ENCODE data around the gene OTOGL. TPM values are rescaled to one million over a fixed set of nuclear protein-coding genes. Genes with fewer than 3 reads are reported as not detected.

OTOGL gene
- total RNA-seq, 2 experiments from 2014 or later, result not detected

DNA sequence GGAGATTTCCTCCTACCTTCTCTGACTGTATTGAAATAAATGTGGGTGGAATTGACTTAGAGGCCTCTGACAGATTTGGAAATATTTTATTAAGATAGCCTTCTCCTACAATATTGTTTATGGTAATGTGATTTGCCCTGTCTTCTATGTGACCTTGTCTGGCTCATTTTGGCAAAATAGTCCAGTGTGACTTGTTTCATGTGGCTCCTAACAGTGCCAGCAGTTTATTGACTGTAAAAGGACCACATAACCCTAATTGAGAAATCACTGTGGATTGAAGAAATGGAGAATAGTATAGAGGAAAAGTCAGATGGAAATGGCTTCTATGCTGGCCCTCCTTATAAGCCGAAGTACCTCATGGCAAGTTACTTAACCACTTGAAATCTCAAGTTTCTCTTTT lies 173.8 kb downstream of the OTOGL start:
- no peak overlapping the region for H3K4me2 ChIP-seq (ENCODE audit: low read length)
- no peaks in the 10 kb centered on the region for H3K9me3 ChIP-seq (ENCODE audit: low read length)
- no peak overlapping the region for H2AFZ ChIP-seq (ENCODE audit: low read length)
- H3K9me2 ChIP-seq (ENCODE audit: insufficient read depth, low read length), result no peaks in the 10 kb centered on the region
- no peaks in the 10 kb centered on the region for H3K79me2 ChIP-seq (ENCODE audit: insufficient read depth, low read depth, low read length)
- no peak overlapping the region for H3K27ac ChIP-seq (ENCODE audit: low read depth, low read length, poor library complexity, severe bottlenecking)
- ChIA-PET CTCF (ENCODE audit: unreplicated experiment) (no interaction called here), POLR2A (no interaction called here)
- H3K4me1 ChIP-seq (ENCODE audit: insufficient read depth, low read length, poor library complexity, severe bottlenecking), result no peaks in the 10 kb centered on the region
- BruUV-seq (replicated peaks), result no TSS peak
- H3K36me3 ChIP-seq (ENCODE audit: insufficient read depth, low read length), result no peaks in the 10 kb centered on the region
- intact Hi-C loops (cut with micrococcal nuclease; ENCODE audit: unreplicated experiment), result loop anchor here (5.0 kb wide), 1 partner anchor 731 kb away; no protein-coding TSS in a partner anchor
- no peak for DNase-seq (ENCODE audit: low spot score)
- H3K4me3 ChIP-seq (ENCODE audit: low read depth, low read length, poor library complexity, severe bottlenecking), result no peak overlapping the region
- no peaks in the 10 kb centered on the region for H4K20me1 ChIP-seq (ENCODE audit: insufficient read depth, low read length)
- TF ChIP-seq, protein P1, sequence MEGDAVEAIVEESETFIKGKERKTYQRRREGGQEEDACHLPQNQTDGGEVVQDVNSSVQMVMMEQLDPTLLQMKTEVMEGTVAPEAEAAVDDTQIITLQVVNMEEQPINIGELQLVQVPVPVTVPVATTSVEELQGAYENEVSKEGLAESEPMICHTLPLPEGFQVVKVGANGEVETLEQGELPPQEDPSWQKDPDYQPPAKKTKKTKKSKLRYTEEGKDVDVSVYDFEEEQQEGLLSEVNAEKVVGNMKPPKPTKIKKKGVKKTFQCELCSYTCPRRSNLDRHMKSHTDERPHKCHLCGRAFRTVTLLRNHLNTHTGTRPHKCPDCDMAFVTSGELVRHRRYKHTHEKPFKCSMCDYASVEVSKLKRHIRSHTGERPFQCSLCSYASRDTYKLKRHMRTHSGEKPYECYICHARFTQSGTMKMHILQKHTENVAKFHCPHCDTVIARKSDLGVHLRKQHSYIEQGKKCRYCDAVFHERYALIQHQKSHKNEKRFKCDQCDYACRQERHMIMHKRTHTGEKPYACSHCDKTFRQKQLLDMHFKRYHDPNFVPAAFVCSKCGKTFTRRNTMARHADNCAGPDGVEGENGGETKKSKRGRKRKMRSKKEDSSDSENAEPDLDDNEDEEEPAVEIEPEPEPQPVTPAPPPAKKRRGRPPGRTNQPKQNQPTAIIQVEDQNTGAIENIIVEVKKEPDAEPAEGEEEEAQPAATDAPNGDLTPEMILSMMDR (conservative IDR thresholded peaks at IDR 0.05; ENCODE audit: low read length), result no peak
- no peak for TF ChIP-seq EZH2phosphoT487 (IDR thresholded peaks at IDR 0.05; ENCODE audit: borderline replicate concordance, low read depth, low read length)

DNA sequence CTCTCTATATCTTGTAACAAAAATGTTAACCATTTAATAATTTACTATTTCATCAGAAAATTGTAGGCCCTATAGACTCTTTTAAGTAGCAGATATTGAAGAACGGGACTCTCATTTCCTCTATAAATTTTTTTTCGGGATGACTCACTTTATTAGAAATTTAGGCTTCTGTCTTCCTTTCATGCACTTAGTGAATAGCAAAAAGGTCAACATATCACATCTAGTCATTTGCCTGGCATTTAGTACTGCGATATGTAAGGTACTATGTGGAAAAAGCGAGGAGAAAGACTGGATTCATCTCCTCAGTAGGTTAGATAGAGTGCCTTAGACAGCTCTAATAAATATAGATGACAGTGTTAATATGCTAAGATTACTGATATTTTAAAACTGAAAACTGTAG lies 178.4 kb downstream of the OTOGL start:
- no peak for DNase-seq (ENCODE audit: low spot score)
- no peaks in the 10 kb centered on the region for H3K9me2 ChIP-seq (ENCODE audit: insufficient read depth, low read length)
- no peaks in the 10 kb centered on the region for H4K20me1 ChIP-seq (ENCODE audit: insufficient read depth, low read length)
- H3K4me2 ChIP-seq (ENCODE audit: low read length), result no peak overlapping the region
- H3K79me2 ChIP-seq (ENCODE audit: insufficient read depth, low read depth, low read length), result no peaks in the 10 kb centered on the region
- H3K9me3 ChIP-seq (ENCODE audit: low read length), result no peaks in the 10 kb centered on the region
- H3K27ac ChIP-seq (ENCODE audit: low read depth, low read length, poor library complexity, severe bottlenecking), result no peak overlapping the region
- ChIA-PET CTCF (ENCODE audit: unreplicated experiment) (no interaction called here), POLR2A (interaction anchor here (1.2 kb wide), 1 partner anchor 19 kb away, joined by 4 read pairs; no protein-coding TSS in a partner anchor)
- no peaks in the 10 kb centered on the region for H3K36me3 ChIP-seq (ENCODE audit: insufficient read depth, low read length)
- TF ChIP-seq, protein P1 (conservative IDR thresholded peaks at IDR 0.05; ENCODE audit: low read length), result no peak
- no peak for TF ChIP-seq EZH2phosphoT487 (IDR thresholded peaks at IDR 0.05; ENCODE audit: borderline replicate concordance, low read depth, low read length)
- intact Hi-C loops (cut with micrococcal nuclease; ENCODE audit: unreplicated experiment), result no loop called here
- no peaks in the 10 kb centered on the region for H3K4me1 ChIP-seq (ENCODE audit: insufficient read depth, low read length, poor library complexity, severe bottlenecking)
- H2AFZ ChIP-seq (ENCODE audit: low read length), result no peak overlapping the region
- BruUV-seq (replicated peaks), result no TSS peak
- H3K4me3 ChIP-seq (ENCODE audit: low read depth, low read length, poor library complexity, severe bottlenecking), result no peak overlapping the region

DNA sequence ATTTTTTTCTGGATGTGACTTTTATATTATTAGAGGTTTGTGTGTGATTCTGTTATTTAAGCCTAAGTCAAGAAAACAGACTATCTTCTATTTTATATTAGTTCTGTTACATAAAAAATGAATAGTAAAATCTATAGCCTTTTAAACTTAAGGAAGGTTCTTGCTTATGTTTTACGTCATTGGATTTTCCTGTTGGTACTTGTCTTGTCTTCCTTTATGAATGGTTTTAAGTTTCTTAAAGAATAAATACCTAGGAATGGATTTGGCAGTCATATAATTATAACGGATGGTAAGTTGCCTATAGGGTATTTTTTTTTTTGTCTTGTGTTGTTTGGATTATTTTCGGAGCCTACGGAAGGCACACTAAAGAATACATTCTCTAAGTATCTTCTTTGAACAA lies 182.9 kb downstream of the OTOGL start:
- H3K36me3 ChIP-seq (ENCODE audit: insufficient read depth, low read length), result no peaks in the 10 kb centered on the region
- intact Hi-C loops (cut with micrococcal nuclease; ENCODE audit: unreplicated experiment), result no loop called here
- H2AFZ ChIP-seq (ENCODE audit: low read length), result no peak overlapping the region
- no peaks in the 10 kb centered on the region for H3K9me2 ChIP-seq (ENCODE audit: insufficient read depth, low read length)
- no TSS peak for BruUV-seq (replicated peaks)
- H4K20me1 ChIP-seq (ENCODE audit: insufficient read depth, low read length), result no peaks in the 10 kb centered on the region
- POLR2A ChIA-PET, result no interaction called here
- TF ChIP-seq, protein P1 (conservative IDR thresholded peaks at IDR 0.05; ENCODE audit: low read length), result no peak
- no peak for TF ChIP-seq EZH2phosphoT487 (IDR thresholded peaks at IDR 0.05; ENCODE audit: borderline replicate concordance, low read depth, low read length)
- no peaks in the 10 kb centered on the region for H3K79me2 ChIP-seq (ENCODE audit: insufficient read depth, low read depth, low read length)
- CTCF ChIA-PET (ENCODE audit: unreplicated experiment), result no interaction called here
- no peak overlapping the region for H3K4me2 ChIP-seq (ENCODE audit: low read length)
- DNase-seq (ENCODE audit: low spot score), result no peak
- H3K4me1 ChIP-seq (ENCODE audit: insufficient read depth, low read length, poor library complexity, severe bottlenecking), result no peaks in the 10 kb centered on the region
- no peak overlapping the region for H3K27ac ChIP-seq (ENCODE audit: low read depth, low read length, poor library complexity, severe bottlenecking)
- no peak overlapping the region for H3K4me3 ChIP-seq (ENCODE audit: low read depth, low read length, poor library complexity, severe bottlenecking)
- no peaks in the 10 kb centered on the region for H3K9me3 ChIP-seq (ENCODE audit: low read length)
